Measurements from ENCODE around the gene WFIKKN2. TPM values are rescaled to one million over a fixed set of nuclear protein-coding genes. Genes with fewer than 3 reads are reported as not detected.

WFIKKN2 gene
- total RNA-seq, 1 experiment from 2014 or later: 0.11 TPM

- Mint-ChIP-seq H3K27me3 (ENCODE audit: low read depth) (no peaks in the 10 kb centered on the region), H3K36me3 (no peaks in the 10 kb centered on the region), H3K9me3 (no peaks in the 10 kb centered on the region), H3K4me1 (peaks cover 11% of the 10 kb centered on the region), H3K27ac (no peak overlapping the region), H3K4me3 (no peak overlapping the region)
- TF ChIP-seq E2F1 (CRISPR knock-in tag; IDR thresholded peaks at IDR 0.05): no peak
- ATAC-seq (no peak), DNase-seq (ENCODE audit: low spot score) (no peak)
- ChIA-PET POLR2A (interaction anchor here (1.3 kb wide), 1 partner anchor 26 kb away, joined by 3 read pairs; the partner anchor contains the start of gene TOB1), CTCF (interaction anchor here (0.8 to 9.0 kb wide), 5 partner anchors 13 to 55 kb away, joined by 3 to 233 read pairs (median 7); no protein-coding TSS in a partner anchor)
Observed at GRCh38 chr17:50839591-50840310, 4.4 kb downstream of the WFIKKN2 start.

- no peak for ATAC-seq
- H3K9me3 Mint-ChIP-seq: no peaks in the 10 kb centered on the region
- H3K27ac Mint-ChIP-seq: no peak overlapping the region
- CTCF ChIA-PET: interaction anchor here (1.5 to 9.0 kb wide), 5 partner anchors 24 to 108 kb away, joined by 5 to 233 read pairs (median 9); no protein-coding TSS in a partner anchor
- no peaks in the 10 kb centered on the region for H3K27me3 Mint-ChIP-seq (ENCODE audit: low read depth)
- POLR2A ChIA-PET: no interaction called here
- no peak for TF ChIP-seq NFE2L1 (CRISPR knock-in tag; IDR thresholded peaks at IDR 0.05)
- no peak for TF ChIP-seq NR2C2 (CRISPR knock-in tag; IDR thresholded peaks at IDR 0.05)
- H3K4me3 Mint-ChIP-seq: no peak overlapping the region
- peaks cover 8% of the 10 kb centered on the region for H3K4me1 Mint-ChIP-seq
- no peak for DNase-seq (ENCODE audit: low spot score)
- H3K36me3 Mint-ChIP-seq: no peaks in the 10 kb centered on the region
Observed at GRCh38 chr17:50840311-50840851, 5.0 kb downstream of the WFIKKN2 start.

DNA sequence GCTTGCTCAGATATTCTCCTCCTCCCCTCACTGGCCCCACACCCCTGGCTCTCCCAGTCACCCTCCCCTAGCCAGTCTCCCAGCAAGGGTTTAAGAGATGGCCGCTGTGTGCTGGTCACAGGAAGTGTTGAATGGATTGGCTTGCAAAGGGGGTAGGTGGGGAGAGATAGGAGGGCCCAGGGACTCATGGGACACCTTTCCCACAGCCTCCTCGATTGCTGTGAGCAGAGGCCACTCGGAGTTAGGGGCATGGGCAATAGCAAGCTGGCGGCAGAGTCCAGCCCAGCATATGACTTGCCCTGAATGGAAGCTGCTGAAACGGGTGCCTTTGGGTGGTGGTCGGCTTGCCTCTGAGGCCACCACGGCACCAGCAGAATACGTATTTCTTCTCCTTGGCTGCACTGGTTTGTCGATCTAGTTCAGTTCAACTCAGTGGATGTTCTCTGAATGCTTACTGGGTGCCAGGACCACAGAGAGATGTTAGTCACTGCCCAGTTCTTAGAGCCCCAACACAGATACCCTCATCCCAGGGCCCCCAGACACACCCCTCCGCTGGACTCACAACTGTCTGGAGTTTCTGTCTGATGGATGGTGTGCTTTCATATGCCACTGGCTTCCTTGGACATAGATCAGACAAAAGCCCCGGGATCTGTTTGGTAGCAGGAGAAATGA is 6.0 kb downstream of the WFIKKN2 start:
- no peak overlapping the region for H3K4me3 Mint-ChIP-seq
- no peak for DNase-seq (ENCODE audit: low spot score)

More for the DNA sequence above, 6.0 kb downstream of the WFIKKN2 start:
- peaks cover 9% of the 10 kb centered on the region for H3K4me1 Mint-ChIP-seq
- no peaks in the 10 kb centered on the region for H3K9me3 Mint-ChIP-seq
- no peaks in the 10 kb centered on the region for H3K36me3 Mint-ChIP-seq
- POLR2A ChIA-PET: interaction anchor here (1.8 kb wide), 1 partner anchor 58 kb away, joined by 6 read pairs; no protein-coding TSS in a partner anchor
- ATAC-seq: peak; percentile 10
- H3K27me3 Mint-ChIP-seq (ENCODE audit: low read depth): no peaks in the 10 kb centered on the region
- no peak overlapping the region for H3K27ac Mint-ChIP-seq
- CTCF ChIA-PET: interaction anchor here (0.8 to 9.0 kb wide), 34 partner anchors 11 to 480 kb away, joined by 3 to 233 read pairs (median 7); partner anchors contain the start of genes ANKRD40CL, CACNA1G, NME1 and TOB1
- no peak for TF ChIP-seq E2F1 (CRISPR knock-in tag; IDR thresholded peaks at IDR 0.05)
- TF ChIP-seq KAT7 (CRISPR knock-in tag; IDR thresholded peaks at IDR 0.05; ENCODE audit: borderline replicate concordance): no peak
- no peak for TF ChIP-seq TCF7 (CRISPR knock-in tag; IDR thresholded peaks at IDR 0.05; ENCODE audit: low read depth)
- TF ChIP-seq, protein P1, sequence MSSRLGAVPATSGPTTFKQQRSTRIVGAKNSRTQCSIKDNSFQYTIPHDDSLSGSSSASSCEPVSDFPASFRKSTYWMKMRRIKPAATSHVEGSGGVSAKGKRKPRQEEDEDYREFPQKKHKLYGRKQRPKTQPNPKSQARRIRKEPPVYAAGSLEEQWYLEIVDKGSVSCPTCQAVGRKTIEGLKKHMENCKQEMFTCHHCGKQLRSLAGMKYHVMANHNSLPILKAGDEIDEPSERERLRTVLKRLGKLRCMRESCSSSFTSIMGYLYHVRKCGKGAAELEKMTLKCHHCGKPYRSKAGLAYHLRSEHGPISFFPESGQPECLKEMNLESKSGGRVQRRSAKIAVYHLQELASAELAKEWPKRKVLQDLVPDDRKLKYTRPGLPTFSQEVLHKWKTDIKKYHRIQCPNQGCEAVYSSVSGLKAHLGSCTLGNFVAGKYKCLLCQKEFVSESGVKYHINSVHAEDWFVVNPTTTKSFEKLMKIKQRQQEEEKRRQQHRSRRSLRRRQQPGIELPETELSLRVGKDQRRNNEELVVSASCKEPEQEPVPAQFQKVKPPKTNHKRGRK (CRISPR knock-in tag; IDR thresholded peaks at IDR 0.05; ENCODE audit: borderline replicate concordance): no peak
- TF ChIP-seq PREB (CRISPR knock-in tag; IDR thresholded peaks at IDR 0.05; ENCODE audit: borderline replicate concordance): no peak
- TF ChIP-seq, protein P2, sequence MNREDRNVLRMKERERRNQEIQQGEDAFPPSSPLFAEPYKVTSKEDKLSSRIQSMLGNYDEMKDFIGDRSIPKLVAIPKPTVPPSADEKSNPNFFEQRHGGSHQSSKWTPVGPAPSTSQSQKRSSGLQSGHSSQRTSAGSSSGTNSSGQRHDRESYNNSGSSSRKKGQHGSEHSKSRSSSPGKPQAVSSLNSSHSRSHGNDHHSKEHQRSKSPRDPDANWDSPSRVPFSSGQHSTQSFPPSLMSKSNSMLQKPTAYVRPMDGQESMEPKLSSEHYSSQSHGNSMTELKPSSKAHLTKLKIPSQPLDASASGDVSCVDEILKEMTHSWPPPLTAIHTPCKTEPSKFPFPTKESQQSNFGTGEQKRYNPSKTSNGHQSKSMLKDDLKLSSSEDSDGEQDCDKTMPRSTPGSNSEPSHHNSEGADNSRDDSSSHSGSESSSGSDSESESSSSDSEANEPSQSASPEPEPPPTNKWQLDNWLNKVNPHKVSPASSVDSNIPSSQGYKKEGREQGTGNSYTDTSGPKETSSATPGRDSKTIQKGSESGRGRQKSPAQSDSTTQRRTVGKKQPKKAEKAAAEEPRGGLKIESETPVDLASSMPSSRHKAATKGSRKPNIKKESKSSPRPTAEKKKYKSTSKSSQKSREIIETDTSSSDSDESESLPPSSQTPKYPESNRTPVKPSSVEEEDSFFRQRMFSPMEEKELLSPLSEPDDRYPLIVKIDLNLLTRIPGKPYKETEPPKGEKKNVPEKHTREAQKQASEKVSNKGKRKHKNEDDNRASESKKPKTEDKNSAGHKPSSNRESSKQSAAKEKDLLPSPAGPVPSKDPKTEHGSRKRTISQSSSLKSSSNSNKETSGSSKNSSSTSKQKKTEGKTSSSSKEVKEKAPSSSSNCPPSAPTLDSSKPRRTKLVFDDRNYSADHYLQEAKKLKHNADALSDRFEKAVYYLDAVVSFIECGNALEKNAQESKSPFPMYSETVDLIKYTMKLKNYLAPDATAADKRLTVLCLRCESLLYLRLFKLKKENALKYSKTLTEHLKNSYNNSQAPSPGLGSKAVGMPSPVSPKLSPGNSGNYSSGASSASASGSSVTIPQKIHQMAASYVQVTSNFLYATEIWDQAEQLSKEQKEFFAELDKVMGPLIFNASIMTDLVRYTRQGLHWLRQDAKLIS (CRISPR knock-in tag; IDR thresholded peaks at IDR 0.05; ENCODE audit: borderline replicate concordance): no peak
- no peak for TF ChIP-seq GRHL2 (CRISPR knock-in tag; IDR thresholded peaks at IDR 0.05; ENCODE audit: insufficient replicate concordance, severe bottlenecking)
- no peak for TF ChIP-seq PRRX2 (CRISPR knock-in tag; IDR thresholded peaks at IDR 0.05)
- no peak for TF ChIP-seq SMAD3 (CRISPR knock-in tag; IDR thresholded peaks at IDR 0.05; ENCODE audit: borderline replicate concordance)
